ENCODE results near the gene MTARC1. TPM values are rescaled to one million over a fixed set of nuclear protein-coding genes. Genes with fewer than 3 reads are reported as not detected.

Gene MTARC1
- total RNA-seq (2014; rRNA removed), result 0.34 and 2.5 TPM in 2 replicates
- 0.50 TPM for polyA plus RNA-seq (2012)

GRCh38 chr1:220786337-220787068 is at the start of gene MTARC1:
Gene MTARC1, plus strand, starts transcription at chr1:220786913. Its CDS starts 32 bp downstream, at chr1:220786945.
- peak; percentile 51 for DNase-seq (ENCODE audit: low read depth)

- DNase-seq (ENCODE audit: low read depth), result no peak
Measured at GRCh38 chr1:220741349-220741748, 45.4 kb upstream of the MTARC1 start.

- no peak for DNase-seq (ENCODE audit: low read depth)
Measured at GRCh38 chr1:220741825-220742224, 44.9 kb upstream of the MTARC1 start.

- DNase-seq (ENCODE audit: low read depth), result no peak
Measured at GRCh38 chr1:220742520-220742919, 44.2 kb upstream of the MTARC1 start.

- no peak for DNase-seq (ENCODE audit: low read depth)
Measured at GRCh38 chr1:220746851-220747250, 39.9 kb upstream of the MTARC1 start.

- no peak for DNase-seq (ENCODE audit: low read depth)
Measured at GRCh38 chr1:220747437-220748088, 39.1 kb upstream of the MTARC1 start.

GRCh38 chr1:220748089-220748934 is 38.4 kb upstream of the MTARC1 start, which contains the start of gene MTARC2:
Gene MTARC2, plus strand, starts transcription at chr1:220748322. Its CDS starts 210 bp downstream, at chr1:220748532.
- DNase-seq (ENCODE audit: low read depth), result peak; percentile 64

GRCh38 chr1:220748936-220749335 is 37.8 kb upstream of the MTARC1 start:
- DNase-seq (ENCODE audit: low read depth), result no peak

GRCh38 chr1:220750131-220750515 is 36.6 kb upstream of the MTARC1 start:
- DNase-seq (ENCODE audit: low read depth), result no peak

- no peak for DNase-seq (ENCODE audit: low read depth)
Measured at GRCh38 chr1:220751111-220751510, 35.6 kb upstream of the MTARC1 start.

- DNase-seq (ENCODE audit: low read depth), result no peak
Measured at GRCh38 chr1:220754212-220754917, 32.3 kb upstream of the MTARC1 start.

- DNase-seq (ENCODE audit: low read depth), result no peak
Measured at GRCh38 chr1:220754918-220755295, 31.8 kb upstream of the MTARC1 start.

GRCh38 chr1:220755309-220755708 is 31.4 kb upstream of the MTARC1 start:
- no peak for DNase-seq (ENCODE audit: low read depth)

GRCh38 chr1:220757441-220757840 is 29.3 kb upstream of the MTARC1 start:
- no peak for DNase-seq (ENCODE audit: low read depth)

GRCh38 chr1:220759147-220759546 is 27.6 kb upstream of the MTARC1 start:
- no peak for DNase-seq (ENCODE audit: low read depth)

- no peak for DNase-seq (ENCODE audit: low read depth)
Measured at GRCh38 chr1:220761688-220762427, 24.9 kb upstream of the MTARC1 start.

- DNase-seq (ENCODE audit: low read depth), result no peak
Measured at GRCh38 chr1:220764757-220765156, 22.0 kb upstream of the MTARC1 start.

GRCh38 chr1:220767312-220768125 is 19.2 kb upstream of the MTARC1 start:
- peak; percentile 26 for DNase-seq (ENCODE audit: low read depth)

GRCh38 chr1:220768126-220768601 is 18.5 kb upstream of the MTARC1 start:
- DNase-seq (ENCODE audit: low read depth), result no peak

GRCh38 chr1:220769205-220769604 is 17.5 kb upstream of the MTARC1 start:
- DNase-seq (ENCODE audit: low read depth), result no peak

Measured in LHCN-M2 (cell line).